Measurements from ENCODE around the gene C1QTNF9. TPM values are rescaled to one million over a fixed set of nuclear protein-coding genes. Genes with fewer than 3 reads are reported as not detected.
"Not testable (repeated sequence)": the region's sequence is repeated elsewhere in the genome, so short reads cannot be mapped to it uniquely, and the experiment has no call there.

C1QTNF9 gene
- total RNA-seq, 1 donor from 2014 or later, result not detected

GRCh38 chr13:24362435-24362952 is 53.1 kb downstream of the C1QTNF9 start:
- Mint-ChIP-seq H3K9me3 (no peaks in the 10 kb centered on the region), H3K27me3 (no peaks in the 10 kb centered on the region), H3K36me3 (ENCODE audit: low read depth) (no peaks in the 10 kb centered on the region), H3K27ac (no peak overlapping the region), H3K4me1 (no peaks in the 10 kb centered on the region), H3K4me3 (no peak overlapping the region)
- CTCF ChIA-PET, result no interaction called here
- ATAC-seq (ENCODE audit: low read depth), result no peak
- DNase-seq, result no peak
- no peak for TF ChIP-seq CTCF (IDR thresholded peaks at IDR 0.05)
- POLR2A ChIA-PET, result no interaction called here
- intact Hi-C loops (cut with micrococcal nuclease), result no loop called here

GRCh38 chr13:24365191-24365590 is 55.8 kb downstream of the C1QTNF9 start:
- Mint-ChIP-seq H3K4me3 (no peak overlapping the region), H3K4me1 (no peaks in the 10 kb centered on the region), H3K27ac (no peak overlapping the region), H3K36me3 (ENCODE audit: low read depth) (no peaks in the 10 kb centered on the region), H3K9me3 (no peaks in the 10 kb centered on the region), H3K27me3 (no peaks in the 10 kb centered on the region)
- DNase-seq, result no peak
- ATAC-seq (ENCODE audit: low read depth), result no peak
- no peak for TF ChIP-seq CTCF (IDR thresholded peaks at IDR 0.05)
- intact Hi-C loops (cut with micrococcal nuclease), result no loop called here
- POLR2A ChIA-PET, result no interaction called here
- CTCF ChIA-PET, result no interaction called here

- CTCF ChIA-PET; POLR2A ChIA-PET; H3K9me3 Mint-ChIP-seq; intact Hi-C loops (cut with micrococcal nuclease); H3K36me3 Mint-ChIP-seq (ENCODE audit: low read depth); H3K27me3 Mint-ChIP-seq; H3K27ac Mint-ChIP-seq; DNase-seq; ATAC-seq (ENCODE audit: low read depth); H3K4me1 Mint-ChIP-seq; H3K4me3 Mint-ChIP-seq: not testable (repeated sequence)
These were observed 56.9 kb downstream of the C1QTNF9 start for GRCh38 chr13:24366315-24366714.

- H3K36me3 Mint-ChIP-seq (ENCODE audit: low read depth); intact Hi-C loops (cut with micrococcal nuclease); ATAC-seq (ENCODE audit: low read depth): not testable (repeated sequence)
These were observed 61.9 kb downstream of the C1QTNF9 start for GRCh38 chr13:24371273-24371672.

More at GRCh38 chr13:24371273-24371672, 61.9 kb downstream of the C1QTNF9 start:
- H3K27ac Mint-ChIP-seq, H3K9me3 Mint-ChIP-seq, DNase-seq, CTCF ChIA-PET, H3K4me3 Mint-ChIP-seq, H3K4me1 Mint-ChIP-seq, POLR2A ChIA-PET: not testable (repeated sequence)
- peaks cover 13% of the 10 kb centered on the region for H3K27me3 Mint-ChIP-seq

Other genes starting within 250 kb of the C1QTNF9 start
- gene SPATA13, start 148.9 kb upstream of the C1QTNF9 start, total RNA-seq, result 10.6 and 11.8 TPM in 2 replicates
- 50.0 and 56.7 TPM in 2 replicates for gene PARP4, start 203.2 kb downstream of the C1QTNF9 start, total RNA-seq